Stimulated activated CD4-positive, alpha-beta T cell treated with anti-CD3 and anti-CD28 coated beads, Interleukin-12 subunit alpha, Interleukin-12 subunit beta, amount 100 ng/mL, for 4 hours (primary cell): ENCODE results near the gene WDR64.

Experiments
- DNase-seq: peaks from one replicate; pipeline ENCODE4 v3.0.0-alpha.2; 2020

WDR64 gene

GRCh38 chr1:241846375-241846774 is 194.3 kb downstream of the WDR64 start:
- no peak for DNase-seq

GRCh38 chr1:241846862-241847539 is 194.9 kb downstream of the WDR64 start:
- DNase-seq: no peak

- DNase-seq: no peak
Observed at GRCh38 chr1:241847540-241847795, 195.4 kb downstream of the WDR64 start.

GRCh38 chr1:241847796-241848685 is 196.0 kb downstream of the WDR64 start, which contains the start of gene EXO1:
Gene EXO1 (plus strand): TSS chr1:241848204. CDS start chr1:241850426, 2,222 bp downstream.
- DNase-seq: peak; percentile 82

DNA sequence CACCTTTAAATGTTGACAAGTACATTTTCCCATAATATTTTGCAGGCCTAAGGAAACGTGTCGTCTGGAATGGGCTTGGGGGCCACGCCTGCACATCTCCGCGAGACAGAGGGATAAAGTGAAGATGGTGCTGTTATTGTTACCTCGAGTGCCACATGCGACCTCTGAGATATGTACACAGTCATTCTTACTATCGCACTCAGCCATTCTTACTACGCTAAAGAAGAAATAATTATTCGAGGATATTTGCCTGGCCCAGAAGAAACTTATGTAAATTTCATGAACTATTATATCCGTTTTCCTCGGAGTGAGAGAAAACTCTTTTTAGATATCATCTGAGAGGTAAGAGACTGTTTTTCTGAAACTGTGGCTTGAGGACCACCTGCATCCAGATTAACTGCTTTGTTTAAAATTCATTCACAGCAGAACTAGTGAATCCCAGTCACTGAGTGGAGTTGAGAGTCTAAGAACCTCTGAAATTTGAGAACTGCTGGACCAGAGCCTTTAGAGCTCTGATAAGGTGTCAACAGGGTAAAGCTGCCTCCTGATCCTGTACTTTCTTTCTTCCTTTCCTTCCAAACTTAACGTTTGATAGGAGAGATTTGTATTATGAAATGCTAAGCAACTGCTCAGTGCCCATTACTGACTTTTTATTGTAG is 196.7 kb downstream of the WDR64 start:
- no peak for DNase-seq

- DNase-seq: no peak
Observed at GRCh38 chr1:241849345-241849695, 197.2 kb downstream of the WDR64 start.
